Thoracic aorta (tissue), 2 donors: Measurements from ENCODE around the gene TBC1D2. TPM values are rescaled to one million over a fixed set of nuclear protein-coding genes. Genes with fewer than 3 reads are reported as not detected.

Source experiments
- ATAC-seq: fragments of 150-250 bp; one replicate; pipeline ENCODE4 v1.8.0; 2017; ENCODE audit warnings: low read depth; ENCODE audit not compliant: insufficient number of reproducible peaks, low FRiP score
- DNase-seq: peaks from one replicate; pipeline ENCODE4 v3.0.0-alpha.2; 2020; ENCODE audit warnings: low spot score
- H3K27ac ChIP-seq, 2 donors: fragments of 200-600 bp; sonication (generic); 1 replicate in 1 of 2; 2 replicates in 1 of 2; pipeline ENCODE4 v1.5.1; 2016; ENCODE audit warnings: mild to moderate bottlenecking in 2 of 2, moderate library complexity in 2 of 2
- H3K27me3 ChIP-seq: fragments of 200-600 bp; sonication (generic); replicated peaks from 2 replicates; pipeline ENCODE4 v1.6.0; 2016; ENCODE audit warnings: mild to moderate bottlenecking; ENCODE audit not compliant: insufficient read depth
- H3K36me3 ChIP-seq: fragments of 200-600 bp; sonication (generic); one replicate; pipeline ENCODE4 v1.5.1; 2016
- H3K4me1 ChIP-seq, 2 donors: fragments of 200-600 bp; sonication (generic); 1 replicate in 1 of 2; 2 replicates in 1 of 2; pipeline versions ENCODE4 v1.5.1 to v1.6.0; 2016; ENCODE audit warnings: low read depth in 2 of 2, mild to moderate bottlenecking in 1 of 2; ENCODE audit not compliant: control insufficient read depth in 1 of 2
- H3K4me3 ChIP-seq: fragments of 200-600 bp; sonication (generic); 2 replicates; pipeline ENCODE4 v1.5.1; 2016; ENCODE audit warnings: mild to moderate bottlenecking
- H3K9me3 ChIP-seq: fragments of 200-600 bp; sonication (generic); 2 replicates; pipeline ENCODE4 v1.5.1; 2016
- CTCF ChIP-seq: fragments of 200-600 bp; sonication (generic); IDR thresholded peaks from one replicate; pipeline ENCODE4 v1.5.1; 2019; ENCODE audit warnings: antibody characterized with exemption
- total RNA-seq, 2 donors: library from RNA; depleted of rRNA; stranded (reverse); fragments of >200 nt; gene quantifications; one replicate each; pipeline versions ENCODE4 v1.1.0 to v1.2.3, GENCODE V29; 2016

Gene TBC1D2
- total RNA-seq, 2 donors from 2014 or later: 22.3 to 23.7 TPM

GRCh38 chr9:98187926-98188325 lies 67.5 kb downstream of the TBC1D2 start:
- Histone ChIP-seq H3K4me3 (no peak overlapping the region), H3K27me3 (no peaks in the 10 kb centered on the region), H3K9me3 (no peaks in the 10 kb centered on the region), H3K4me1 (peaks cover 0 to 7% of the 10 kb centered on the region in 2 donors), H3K27ac (no peak overlapping the region), H3K36me3 (no peaks in the 10 kb centered on the region)
- ATAC-seq: no peak
- no peak for TF ChIP-seq CTCF
- DNase-seq: no peak

GRCh38 chr9:98186236-98186635 lies 69.2 kb downstream of the TBC1D2 start:
- Histone ChIP-seq H3K27ac (no peak overlapping the region), H3K4me3 (no peak overlapping the region), H3K36me3 (no peaks in the 10 kb centered on the region), H3K9me3 (no peaks in the 10 kb centered on the region), H3K4me1 (no peaks in the 10 kb centered on the region), H3K27me3 (no peaks in the 10 kb centered on the region)
- DNase-seq (no peak), ATAC-seq (no peak)
- no peak for TF ChIP-seq CTCF

- ATAC-seq: no peak
Observed at GRCh38 chr9:98185611-98186171, 69.8 kb downstream of the TBC1D2 start.

GRCh38 chr9:98185021-98185567 lies 70.4 kb downstream of the TBC1D2 start:
- Histone ChIP-seq H3K4me3 (no peak overlapping the region), H3K9me3 (no peaks in the 10 kb centered on the region), H3K27me3 (no peaks in the 10 kb centered on the region), H3K27ac (no peak overlapping the region), H3K4me1 (no peaks in the 10 kb centered on the region), H3K36me3 (no peaks in the 10 kb centered on the region)
- no peak for DNase-seq
- no peak for ATAC-seq
- no peak for TF ChIP-seq CTCF

More at GRCh38 chr9:98185611-98186171, 69.8 kb downstream of the TBC1D2 start:
- H3K36me3 ChIP-seq: no peaks in the 10 kb centered on the region
- no peaks in the 10 kb centered on the region for H3K9me3 ChIP-seq
- TF ChIP-seq CTCF: no peak
- no peak overlapping the region for H3K27ac ChIP-seq
- H3K4me1 ChIP-seq: no peaks in the 10 kb centered on the region
- H3K4me3 ChIP-seq: no peak overlapping the region
- no peak for DNase-seq
- H3K27me3 ChIP-seq: no peaks in the 10 kb centered on the region

GRCh38 chr9:98184326-98184725 lies 71.1 kb downstream of the TBC1D2 start:
- Histone ChIP-seq H3K27me3 (no peaks in the 10 kb centered on the region), H3K9me3 (no peaks in the 10 kb centered on the region), H3K36me3 (no peaks in the 10 kb centered on the region), H3K4me1 (no peaks in the 10 kb centered on the region), H3K27ac (no peak overlapping the region), H3K4me3 (no peak overlapping the region)
- ATAC-seq: no peak
- no peak for TF ChIP-seq CTCF
- DNase-seq: no peak
